Measurements from ENCODE around the gene B3GNT5. TPM values are rescaled to one million over a fixed set of nuclear protein-coding genes. Genes with fewer than 3 reads are reported as not detected.

B3GNT5 gene
- total RNA-seq, 1 experiment from 2014 or later: 25.3 TPM

GRCh38 chr3:183265834-183266417 lies 12.9 kb downstream of the B3GNT5 start:
- Histone ChIP-seq H3K36me3 (ENCODE audit: insufficient read depth, low read length, poor library complexity, severe bottlenecking) (peaks cover 3% of the 10 kb centered on the region), H3K27me3 (replicated peaks; ENCODE audit: insufficient read depth, low read depth, low read length, poor library complexity) (no peaks in the 10 kb centered on the region), H3K27ac (ENCODE audit: low read depth, low read length, poor library complexity, severe bottlenecking) (peak overlapping the region; percentile 73), H3K9me3 (ENCODE audit: low read depth, low read length, poor library complexity, severe bottlenecking) (no peaks in the 10 kb centered on the region), H3K4me3 (ENCODE audit: low read depth, low read length, poor library complexity, severe bottlenecking) (peak overlapping the region; percentile 32), H3K4me1 (ENCODE audit: insufficient read depth, low read length, poor library complexity, severe bottlenecking) (peaks cover 40% of the 10 kb centered on the region)
- no TSS peak for BruUV-seq (replicated peaks)
- no peak for TF ChIP-seq EZH2 (IDR thresholded peaks at IDR 0.05; ENCODE audit: borderline replicate concordance, low read depth, low read length, poor library complexity, severe bottlenecking)
- TF ChIP-seq CTCF (conservative IDR thresholded peaks at IDR 0.05; ENCODE audit: low read depth, low read length): no peak
- ChIA-PET POLR2A (ENCODE audit: low non-redundant PET) (interaction anchor here (0.5 to 1.1 kb wide), 2 partner anchors 33 to 233 kb away, joined by 3 to 4 read pairs; no protein-coding TSS in a partner anchor), CTCF (no interaction called here)
- intact Hi-C loops (cut with micrococcal nuclease; ENCODE audit: unreplicated experiment): no loop called here
- DNase-seq (ENCODE audit: low spot score): peak; percentile 71

- BruUV-seq (replicated peaks): no TSS peak
- CTCF ChIA-PET: no interaction called here
- Histone ChIP-seq H3K27ac (ENCODE audit: low read depth, low read length, poor library complexity, severe bottlenecking) (no peak overlapping the region), H3K9me3 (ENCODE audit: low read depth, low read length, poor library complexity, severe bottlenecking) (no peaks in the 10 kb centered on the region), H3K4me1 (ENCODE audit: insufficient read depth, low read length, poor library complexity, severe bottlenecking) (peaks cover 34% of the 10 kb centered on the region), H3K27me3 (replicated peaks; ENCODE audit: insufficient read depth, low read depth, low read length, poor library complexity) (no peaks in the 10 kb centered on the region), H3K4me3 (ENCODE audit: low read depth, low read length, poor library complexity, severe bottlenecking) (no peak overlapping the region), H3K36me3 (ENCODE audit: insufficient read depth, low read length, poor library complexity, severe bottlenecking) (peaks cover 3% of the 10 kb centered on the region)
- DNase-seq (ENCODE audit: low spot score): no peak
- POLR2A ChIA-PET (ENCODE audit: low non-redundant PET): no interaction called here
- no peak for TF ChIP-seq EZH2 (IDR thresholded peaks at IDR 0.05; ENCODE audit: borderline replicate concordance, low read depth, low read length, poor library complexity, severe bottlenecking)
- no peak for TF ChIP-seq CTCF (conservative IDR thresholded peaks at IDR 0.05; ENCODE audit: low read depth, low read length)
- intact Hi-C loops (cut with micrococcal nuclease; ENCODE audit: unreplicated experiment): no loop called here
Measured at GRCh38 chr3:183266454-183266853, 13.4 kb downstream of the B3GNT5 start.

GRCh38 chr3:183267140-183267539 lies 14.1 kb downstream of the B3GNT5 start:
- peaks cover 33% of the 10 kb centered on the region for H3K4me1 ChIP-seq (ENCODE audit: insufficient read depth, low read length, poor library complexity, severe bottlenecking)
- ChIA-PET CTCF (no interaction called here), POLR2A (ENCODE audit: low non-redundant PET) (no interaction called here)
- no peak overlapping the region for H3K27ac ChIP-seq (ENCODE audit: low read depth, low read length, poor library complexity, severe bottlenecking)
- intact Hi-C loops (cut with micrococcal nuclease; ENCODE audit: unreplicated experiment): no loop called here
- TF ChIP-seq CTCF (conservative IDR thresholded peaks at IDR 0.05; ENCODE audit: low read depth, low read length) (no peak), EZH2 (IDR thresholded peaks at IDR 0.05; ENCODE audit: borderline replicate concordance, low read depth, low read length, poor library complexity, severe bottlenecking) (no peak)
- no peak for DNase-seq (ENCODE audit: low spot score)
- no peaks in the 10 kb centered on the region for H3K27me3 ChIP-seq (replicated peaks; ENCODE audit: insufficient read depth, low read depth, low read length, poor library complexity)
- peaks cover 3% of the 10 kb centered on the region for H3K36me3 ChIP-seq (ENCODE audit: insufficient read depth, low read length, poor library complexity, severe bottlenecking)
- no peaks in the 10 kb centered on the region for H3K9me3 ChIP-seq (ENCODE audit: low read depth, low read length, poor library complexity, severe bottlenecking)
- BruUV-seq (replicated peaks): no TSS peak
- no peak overlapping the region for H3K4me3 ChIP-seq (ENCODE audit: low read depth, low read length, poor library complexity, severe bottlenecking)
